HG03521 (cell line): ENCODE data around the gene LASP1.
"Not testable (repeated sequence)": the region's sequence is repeated elsewhere in the genome, so short reads cannot be mapped to it uniquely, and the experiment has no call there.

Experiments used
- ATAC-seq: cut with Tn5 transposase; IDR thresholded peaks from one replicate; pipeline ENCODE4 v1.9.1; 2021; ENCODE audit warnings: mild to moderate bottlenecking, moderate library complexity; ENCODE audit not compliant: unreplicated experiment

Gene LASP1

DNA sequence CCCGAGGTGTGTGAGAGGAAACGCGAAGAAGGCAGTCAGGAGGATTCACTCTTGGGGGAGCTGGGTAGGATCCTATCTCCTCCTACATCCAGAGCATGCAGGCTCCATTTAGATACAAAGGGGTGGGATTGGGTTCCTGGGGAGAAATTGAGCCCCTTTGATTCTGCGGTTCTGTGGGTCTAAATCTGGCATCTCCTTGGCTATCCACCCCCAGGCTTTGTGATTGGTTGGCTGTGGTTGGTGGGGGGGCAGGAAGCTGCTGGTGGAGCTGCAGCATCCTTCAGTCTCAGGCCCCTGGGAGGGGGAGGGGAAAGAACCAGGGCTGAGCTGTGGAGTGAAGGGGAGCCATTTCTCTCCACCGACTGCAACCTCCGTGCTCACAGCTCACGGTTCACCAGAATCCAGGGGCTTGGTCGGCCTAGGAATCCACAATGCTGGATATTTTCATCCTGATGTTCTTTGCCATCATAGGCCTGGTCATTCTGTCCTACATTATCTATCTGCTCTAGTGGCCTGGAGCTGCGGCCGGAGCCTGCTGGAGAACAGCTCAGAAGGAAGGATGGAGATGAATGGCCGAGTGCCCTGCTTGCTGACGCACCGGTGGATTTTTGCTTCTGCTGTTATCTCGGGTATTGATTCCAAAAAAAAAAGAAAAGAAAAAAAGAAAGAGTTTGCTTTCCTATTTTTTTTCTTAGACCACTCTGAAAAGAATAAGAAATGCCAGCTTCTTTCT, 55.6 kb downstream of the LASP1 start, which contains the start of gene LASP1NB:
LASP1NB (plus strand) TSS at position 352 of the 733 bp plus-strand sequence.
- no peak for ATAC-seq

DNA sequence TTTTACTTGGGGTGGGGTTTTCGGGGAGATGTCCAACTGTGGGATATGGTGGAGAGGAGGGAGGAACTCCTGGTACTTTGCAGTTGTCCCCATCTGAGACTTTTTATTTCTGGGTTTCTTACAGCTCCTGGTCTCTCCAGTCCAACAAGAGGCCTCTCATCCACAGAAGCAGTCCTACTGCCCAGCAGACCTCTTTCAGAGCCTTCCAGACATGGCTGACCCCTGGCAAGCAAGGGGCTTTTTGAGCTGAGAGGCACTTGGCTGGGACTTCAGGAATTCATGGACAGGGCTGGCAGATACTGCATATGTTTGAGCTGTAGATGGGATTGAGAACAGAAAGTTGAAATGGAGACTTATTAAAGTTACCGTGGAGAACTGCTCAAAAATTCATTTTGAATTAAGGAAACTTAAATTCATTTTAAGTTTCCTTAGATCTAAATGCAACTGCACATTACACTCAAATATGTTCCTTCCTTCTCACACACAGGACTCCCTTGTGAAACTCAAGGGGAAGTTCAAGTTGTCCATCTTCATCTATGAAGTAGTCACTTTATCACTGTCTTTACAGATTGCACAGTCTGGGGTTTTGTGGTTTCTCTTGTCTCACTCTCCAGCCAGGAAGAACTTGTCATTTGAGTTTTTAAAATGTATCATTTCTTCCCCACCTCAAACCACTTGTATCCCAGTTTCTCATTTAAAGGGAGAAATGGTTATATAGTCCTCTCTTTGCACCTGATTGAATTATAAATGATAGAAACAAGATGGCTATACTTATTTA, 56.6 kb downstream of the LASP1 start:
- no peak for ATAC-seq

DNA sequence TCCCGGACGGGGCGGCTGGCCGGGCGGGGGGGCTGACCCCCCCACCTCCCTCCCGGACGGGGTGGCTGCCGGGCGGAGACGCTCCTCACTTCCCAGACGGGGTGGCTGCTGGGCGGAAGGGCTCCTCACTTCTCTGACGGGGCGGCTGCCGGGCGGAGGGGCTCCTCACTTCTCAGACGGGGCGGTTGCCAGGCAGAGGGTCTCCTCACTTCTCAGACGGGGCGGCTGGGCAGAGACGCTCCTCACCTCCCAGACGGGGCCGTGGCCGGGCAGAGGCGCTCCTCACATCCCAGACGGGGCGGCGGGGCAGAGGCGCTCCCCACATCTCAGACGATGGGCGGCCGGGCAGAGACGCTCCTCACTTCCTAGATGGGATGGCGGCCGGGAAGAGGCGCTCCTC, 60.9 kb downstream of the LASP1 start:
- not testable (repeated sequence) for ATAC-seq

DNA sequence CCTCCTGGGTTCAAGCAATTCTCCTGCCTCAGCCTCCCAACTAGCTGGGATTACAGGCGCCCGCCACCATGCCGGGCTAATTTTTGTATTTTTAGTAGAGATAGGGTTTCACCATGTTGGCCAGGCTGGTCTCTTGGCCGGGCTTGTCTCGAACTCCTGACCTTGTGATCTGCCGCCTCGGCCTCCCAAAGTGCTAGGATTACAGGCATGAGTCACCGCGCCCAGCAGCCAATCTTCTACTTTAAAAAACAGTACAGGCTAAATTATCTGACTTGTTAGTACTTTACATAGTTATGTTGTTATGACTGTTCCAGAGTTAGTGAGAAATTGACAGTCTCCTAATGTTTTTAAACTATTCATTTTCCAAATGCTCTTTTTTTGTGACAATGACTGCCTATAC, 64.1 kb downstream of the LASP1 start:
- not testable (repeated sequence) for ATAC-seq

DNA sequence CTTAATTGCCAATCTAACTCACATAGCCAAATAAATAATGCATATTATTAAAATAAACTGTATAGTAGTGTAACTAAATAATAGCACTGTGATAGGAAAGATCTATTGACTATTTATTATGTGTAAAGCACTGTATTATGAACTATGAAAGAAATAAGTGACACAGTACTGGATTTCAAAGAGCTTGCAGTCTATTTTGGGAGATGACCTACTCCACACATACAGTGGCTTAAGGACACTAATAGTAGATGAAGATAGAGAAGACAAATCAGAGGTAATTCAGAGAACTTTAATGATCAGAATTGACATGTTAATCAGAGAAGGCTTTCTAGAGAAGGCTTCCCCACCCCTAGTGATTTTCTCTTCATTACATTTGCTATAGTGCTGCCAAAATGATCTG, 70.1 kb downstream of the LASP1 start:
- no peak for ATAC-seq

DNA sequence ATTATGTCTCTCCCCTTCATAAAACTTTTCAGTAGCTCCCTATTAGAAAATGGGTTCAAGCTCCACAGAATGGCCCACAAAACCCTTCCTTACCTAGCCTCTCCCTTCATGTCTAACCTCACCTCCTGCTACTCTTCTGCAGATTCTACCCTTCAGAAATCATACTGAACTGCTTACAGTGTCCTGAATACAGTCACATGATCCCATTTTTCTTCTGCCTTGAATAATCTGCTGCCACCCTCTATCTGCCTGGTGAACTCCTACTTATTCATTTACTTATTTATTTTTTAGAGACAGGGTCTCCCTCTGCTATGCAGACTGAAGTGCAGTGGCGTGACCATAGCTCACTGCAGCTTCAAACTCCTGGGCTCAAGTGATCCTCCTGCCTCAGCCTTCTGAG, 70.5 kb downstream of the LASP1 start:
- ATAC-seq: no peak

DNA sequence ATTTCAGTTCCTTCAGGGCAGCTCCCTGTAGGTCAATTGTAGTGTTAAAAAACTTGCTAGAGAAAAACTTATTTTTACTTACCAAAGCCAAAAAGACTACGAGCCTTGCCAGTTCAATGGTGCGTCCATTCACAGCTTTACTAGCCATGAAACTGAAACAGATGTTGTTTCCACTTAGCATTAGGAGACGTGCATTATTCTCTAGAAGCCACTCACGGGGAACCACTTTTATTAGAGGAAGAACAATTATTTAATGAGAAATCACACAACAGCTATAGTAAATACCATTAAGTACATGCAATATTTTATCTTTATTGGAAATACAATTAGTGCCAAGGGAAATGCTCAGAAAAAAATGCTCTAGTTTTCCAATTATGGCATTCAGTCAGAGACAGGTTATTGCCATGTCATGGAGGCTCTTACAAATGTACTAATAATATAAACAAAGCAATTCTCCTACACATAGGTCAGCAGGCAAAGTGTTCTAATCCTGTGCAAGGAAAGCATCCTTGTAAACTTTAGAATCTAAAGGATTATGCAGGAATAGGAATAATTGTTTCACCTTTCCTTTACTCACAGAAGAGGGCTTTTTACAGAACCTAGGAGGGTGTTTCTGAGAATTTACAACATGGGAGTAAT, 73.0 kb downstream of the LASP1 start:
- no peak for ATAC-seq

DNA sequence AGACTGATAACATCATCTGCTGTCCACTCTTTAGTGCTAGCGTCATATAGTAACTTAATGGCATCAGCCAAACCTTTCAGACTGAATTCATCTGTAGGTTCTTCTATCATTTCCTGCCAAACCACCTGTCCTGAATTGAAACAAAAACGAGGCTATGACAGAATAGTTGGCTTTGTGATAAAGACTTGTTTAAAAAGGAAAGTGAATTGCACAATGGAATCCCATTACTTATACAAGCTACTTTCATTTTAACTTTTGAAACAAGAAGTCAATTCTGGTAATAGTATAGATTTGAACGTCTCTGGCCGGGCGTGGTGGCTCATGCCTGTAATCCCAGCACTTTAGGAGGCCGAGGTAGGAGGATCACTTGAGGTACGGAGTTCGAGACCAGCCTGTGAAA, 73.7 kb downstream of the LASP1 start:
- ATAC-seq: no peak

DNA sequence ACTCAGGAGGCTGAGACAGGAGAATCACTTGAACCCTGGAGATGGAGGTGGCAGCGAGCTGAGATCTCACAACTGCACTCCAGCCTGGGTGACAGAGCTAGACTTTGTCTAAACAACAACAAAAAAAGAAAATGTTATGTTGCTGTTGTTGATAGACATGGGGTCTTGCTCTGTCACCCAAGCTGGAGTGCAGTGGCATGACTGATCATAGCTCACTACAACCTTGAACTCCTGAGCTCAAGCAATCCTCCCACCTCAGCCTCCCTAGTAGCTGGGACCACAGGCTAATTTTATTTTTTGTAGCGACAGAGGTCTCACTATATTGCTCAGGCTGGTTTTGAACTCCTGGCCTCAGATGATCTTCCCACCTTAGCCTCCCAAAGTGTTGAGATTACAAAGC, 77.3 kb downstream of the LASP1 start:
- ATAC-seq: no peak

DNA sequence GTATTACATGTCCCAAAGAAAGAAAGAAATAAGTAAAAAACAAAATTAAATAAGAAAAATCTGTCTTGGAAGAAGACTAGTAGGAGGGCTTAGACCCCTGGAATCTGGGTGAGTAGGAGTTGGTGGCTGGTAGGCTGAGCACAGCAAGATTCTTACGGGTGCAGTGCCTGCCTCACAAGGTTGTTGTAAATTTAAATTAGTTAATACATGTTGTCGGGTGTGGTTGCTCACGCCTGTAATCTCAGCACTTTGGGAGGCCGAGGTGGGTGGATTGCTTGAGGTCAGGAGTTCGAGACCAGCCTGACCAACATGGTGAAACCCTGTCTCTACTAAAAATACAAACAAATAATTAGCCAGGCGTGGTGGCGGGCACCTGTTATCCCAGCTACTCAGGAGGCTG, 83.9 kb downstream of the LASP1 start:
- not testable (repeated sequence) for ATAC-seq

DNA sequence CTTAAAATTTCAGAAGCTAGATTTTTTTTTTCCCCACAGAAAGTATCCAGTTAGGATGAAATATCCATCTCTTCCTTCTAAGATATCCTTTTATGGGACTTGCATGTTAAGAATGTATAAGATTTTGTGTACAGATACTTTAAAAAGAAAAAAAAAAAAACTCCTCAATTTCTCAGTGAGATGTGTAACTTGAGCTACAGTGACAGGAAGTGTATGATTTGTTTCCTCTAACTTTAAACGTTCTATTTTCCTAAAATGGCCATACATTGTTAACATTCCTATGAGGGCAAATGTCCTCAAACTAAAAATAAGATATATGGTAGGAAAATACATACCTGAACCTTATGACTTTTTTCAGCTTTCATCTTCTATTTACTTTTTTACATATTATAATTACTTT, 88.5 kb downstream of the LASP1 start:
- ATAC-seq: no peak

DNA sequence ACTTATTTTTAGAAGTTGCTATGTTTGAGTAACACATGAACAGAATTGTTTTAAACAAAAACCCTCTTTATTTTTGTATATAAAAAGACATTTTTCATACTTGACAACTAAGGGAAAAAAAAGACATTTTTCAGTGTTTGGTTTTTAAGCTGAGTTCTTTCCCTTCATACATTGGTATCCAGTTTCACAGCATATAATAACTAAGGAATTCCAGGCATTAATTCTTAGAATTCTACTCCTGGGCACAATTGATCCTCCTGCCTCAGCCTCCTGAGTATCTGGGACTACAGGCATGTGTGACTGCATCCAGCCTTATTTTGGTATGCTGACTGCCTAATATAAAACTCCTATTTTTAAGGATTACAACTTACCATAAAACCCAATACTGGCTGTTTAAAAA, 88.9 kb downstream of the LASP1 start:
- no peak for ATAC-seq

DNA sequence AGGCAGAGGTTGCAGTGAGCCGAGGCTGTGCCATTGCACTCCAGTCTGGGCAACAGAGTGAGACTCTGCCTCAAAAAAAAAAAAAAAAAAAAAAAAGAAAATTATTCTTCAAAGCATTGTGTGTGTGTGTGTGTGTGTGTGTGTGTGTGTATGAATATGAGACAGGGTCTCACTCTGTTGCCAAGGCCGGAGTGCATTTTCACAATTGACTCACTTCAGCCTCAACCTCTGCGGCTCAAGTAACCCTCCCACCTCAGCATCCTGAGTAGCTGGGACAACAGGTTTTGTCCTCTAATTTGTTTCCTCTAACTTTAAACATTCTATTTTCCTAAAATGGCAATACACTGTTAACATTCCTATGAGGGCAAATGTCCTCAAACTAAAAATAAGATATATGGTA, 89.7 kb downstream of the LASP1 start:
- ATAC-seq: no peak

DNA sequence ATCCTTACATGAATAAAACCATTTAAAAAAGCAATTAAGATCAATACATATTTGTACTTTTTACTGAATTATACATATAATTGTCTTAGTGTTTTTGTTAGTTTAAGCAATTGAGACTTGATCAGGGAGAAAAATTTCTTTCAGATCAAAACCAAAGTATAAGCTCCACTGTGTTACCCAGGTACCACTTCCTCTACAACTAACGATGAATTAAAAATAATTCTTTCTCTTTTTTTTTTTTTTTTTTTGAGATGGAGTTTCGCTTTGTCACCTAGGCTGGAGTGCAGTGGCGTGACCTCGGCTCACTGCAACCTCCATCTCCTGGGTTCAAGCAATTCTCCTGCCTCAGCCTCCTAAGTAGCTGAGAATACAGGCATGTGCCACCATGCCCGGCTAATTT, 90.5 kb downstream of the LASP1 start:
- ATAC-seq: no peak

DNA sequence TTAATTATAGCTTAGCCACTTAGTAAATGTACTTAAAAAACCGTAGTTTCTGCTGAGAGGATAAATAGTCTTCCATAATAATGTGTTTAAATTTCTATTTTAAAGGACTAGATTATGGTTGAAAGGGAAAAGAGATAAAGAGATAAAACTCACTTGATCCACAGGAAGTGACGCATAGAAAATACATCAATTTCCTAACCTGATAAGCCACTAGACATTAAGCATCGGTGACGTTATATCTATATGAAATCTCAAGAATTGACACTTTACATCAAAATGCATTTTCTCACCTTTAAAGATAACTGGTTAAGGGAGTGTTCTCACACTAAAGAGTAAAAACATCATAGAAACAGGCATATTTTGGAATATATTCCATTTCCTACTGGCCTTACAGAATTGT, 91.6 kb downstream of the LASP1 start:
- ATAC-seq: no peak

DNA sequence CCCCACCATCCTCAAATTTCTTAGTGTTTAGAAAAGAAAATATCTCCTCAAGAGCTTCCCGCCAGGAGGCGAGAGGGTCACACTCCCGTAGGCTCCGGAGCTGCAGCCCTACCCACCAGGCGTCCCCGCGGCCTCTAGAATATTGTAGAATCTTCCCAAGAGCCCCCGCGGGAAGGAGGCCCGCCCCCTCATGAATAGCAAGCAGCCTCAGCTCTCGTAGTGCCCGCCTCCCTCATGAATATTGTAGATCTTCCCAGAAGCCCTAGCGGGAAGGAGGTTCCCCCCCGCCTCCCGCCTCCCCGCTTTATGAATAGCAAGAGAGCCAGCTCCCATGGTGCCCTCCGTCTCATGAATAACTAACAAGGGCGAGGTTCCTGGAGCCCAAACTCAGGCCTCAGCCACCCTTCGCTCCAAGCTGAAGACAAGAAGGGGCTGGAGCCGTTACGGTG, 97.5 kb downstream of the LASP1 start, which contains the start of gene FBXO47:
FBXO47 (minus strand) TSS at position 114 of the 449 bp plus-strand sequence. CDS start 4,378 bp downstream, outside the sequence.
- ATAC-seq: no peak

DNA sequence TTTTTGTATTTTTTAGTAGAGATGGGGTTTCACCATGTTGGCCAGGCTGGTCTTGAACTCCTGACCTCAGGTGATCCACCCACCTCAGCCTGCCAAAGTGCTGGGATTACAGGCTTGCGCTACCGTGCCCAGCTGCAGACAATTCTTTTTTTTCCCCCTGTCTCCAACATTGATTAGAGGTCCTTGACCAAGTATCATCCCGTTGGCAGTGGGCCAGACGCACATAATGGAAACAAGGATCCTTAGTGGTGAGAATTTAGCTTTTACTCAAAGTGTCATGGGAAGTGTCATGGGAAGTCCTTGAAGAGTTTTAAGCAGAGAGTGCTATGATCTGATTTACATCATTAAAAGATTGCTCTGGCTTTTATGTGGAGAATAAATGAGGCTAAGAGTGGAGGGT, 99.4 kb downstream of the LASP1 start:
- ATAC-seq: no peak

DNA sequence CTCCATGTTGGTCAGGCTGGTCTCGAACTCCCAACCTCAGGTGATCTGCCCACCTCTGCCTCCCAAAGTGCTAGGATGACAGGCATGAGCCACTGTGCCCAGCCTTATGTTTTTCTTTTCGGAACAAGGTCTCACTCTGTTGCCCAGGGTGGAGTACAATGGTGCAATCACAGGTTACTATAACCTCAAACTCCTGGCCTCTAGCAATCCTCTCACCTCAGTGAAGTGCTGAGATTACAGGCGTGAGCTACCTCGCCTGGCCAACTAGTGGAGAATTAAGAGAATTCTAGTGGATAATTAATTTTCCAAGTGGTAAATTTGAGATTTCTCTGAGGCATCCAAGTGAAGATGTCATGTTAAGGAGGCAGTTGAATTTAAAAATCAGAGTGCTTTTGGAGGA, 100.3 kb downstream of the LASP1 start:
- no peak for ATAC-seq

DNA sequence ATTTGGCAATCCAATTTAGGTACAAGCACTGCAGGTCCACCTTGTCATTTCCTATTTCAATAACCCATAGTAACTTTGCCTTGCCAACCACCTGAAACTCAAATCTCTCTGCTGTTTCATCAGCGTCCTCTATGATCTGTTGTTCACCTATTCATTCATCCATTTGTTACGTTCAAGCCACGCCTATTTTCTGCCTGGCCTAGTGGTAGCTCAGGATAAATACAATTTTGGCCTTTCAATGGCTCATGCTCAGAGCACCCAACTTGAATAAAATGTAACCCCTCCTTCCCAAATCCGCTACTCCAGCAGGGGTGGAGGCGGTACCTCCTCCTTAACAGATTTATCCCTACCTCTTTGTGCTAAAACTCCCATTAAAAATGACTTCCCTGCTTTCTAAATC, 100.9 kb downstream of the LASP1 start:
- no peak for ATAC-seq
